IPS-18a (cell line): ENCODE measurements around the gene LGSN.
"Not testable (repeated sequence)": the region's sequence is repeated elsewhere in the genome, so short reads cannot be mapped to it uniquely, and the experiment has no call there.

Experiments
- H3K27ac ChIP-seq: one replicate; pipeline ENCODE4 v1.5.1; 2013; ENCODE audit warnings: low read length
- H3K27me3 ChIP-seq: one replicate; pipeline ENCODE4 v1.6.1; 2013; ENCODE audit warnings: mild to moderate bottlenecking, low read length; ENCODE audit not compliant: control insufficient read depth, insufficient read depth
- H3K36me3 ChIP-seq: one replicate; pipeline ENCODE4 v1.6.1; 2013; ENCODE audit warnings: low read depth, low read length; ENCODE audit not compliant: control insufficient read depth
- H3K4me1 ChIP-seq: one replicate; pipeline ENCODE4 v1.6.1; 2013; ENCODE audit warnings: low read depth, low read length; ENCODE audit not compliant: control insufficient read depth
- H3K4me3 ChIP-seq: one replicate; pipeline ENCODE4 v1.5.1; 2013; ENCODE audit warnings: low read length
- H3K9ac ChIP-seq: one replicate; pipeline ENCODE4 v1.6.1; 2013; ENCODE audit warnings: mild to moderate bottlenecking, low read length, moderate library complexity
- H3K9me3 ChIP-seq: one replicate; pipeline ENCODE4 v1.6.1; 2013; ENCODE audit warnings: low read depth, low read length; ENCODE audit not compliant: control insufficient read depth

Gene LGSN

GRCh38 chr6:63319939-63320338, at the start of gene LGSN:
Gene LGSN, minus strand, starts transcription at chr6:63319983. Its CDS starts 40 bp downstream, at chr6:63319943.
- no peak within 1 kb of the TSS for H3K4me3 ChIP-seq
- no peaks in the 10 kb centered on the region for H3K9me3 ChIP-seq
- H3K27me3 ChIP-seq = no peaks in the 10 kb centered on the region
- no peak within 1 kb of the TSS for H3K9ac ChIP-seq
- no peak within 1 kb of the TSS for H3K27ac ChIP-seq
- peaks cover 5% of the 10 kb centered on the region for H3K4me1 ChIP-seq
- H3K36me3 ChIP-seq = no peaks in the 10 kb centered on the region

- Histone ChIP-seq H3K4me1 (no peaks in the 10 kb centered on the region), H3K9me3 (no peaks in the 10 kb centered on the region), H3K9ac (no peak overlapping the region), H3K27me3 (no peaks in the 10 kb centered on the region), H3K36me3 (no peaks in the 10 kb centered on the region), H3K27ac (no peak overlapping the region), H3K4me3 (no peak overlapping the region)
Measured at GRCh38 chr6:63368347-63368746, 48.6 kb upstream of the LGSN start.

GRCh38 chr6:63362500-63363120, 42.8 kb upstream of the LGSN start:
- H3K36me3 ChIP-seq, H3K9ac ChIP-seq, H3K27ac ChIP-seq, H3K4me3 ChIP-seq, H3K27me3 ChIP-seq, H3K4me1 ChIP-seq: not testable (repeated sequence)
- peaks cover 10% of the 10 kb centered on the region for H3K9me3 ChIP-seq

GRCh38 chr6:63357384-63357783, 37.6 kb upstream of the LGSN start:
- H3K9ac ChIP-seq, H3K4me3 ChIP-seq, H3K4me1 ChIP-seq, H3K27me3 ChIP-seq, H3K36me3 ChIP-seq, H3K27ac ChIP-seq: not testable (repeated sequence)
- H3K9me3 ChIP-seq = peaks cover 10% of the 10 kb centered on the region

- no peaks in the 10 kb centered on the region for H3K4me1 ChIP-seq
- no peak overlapping the region for H3K27ac ChIP-seq
- H3K9me3 ChIP-seq = no peaks in the 10 kb centered on the region
- H3K9ac ChIP-seq = no peak overlapping the region
- H3K4me3 ChIP-seq = no peak overlapping the region
- no peaks in the 10 kb centered on the region for H3K36me3 ChIP-seq
- no peaks in the 10 kb centered on the region for H3K27me3 ChIP-seq
Measured at GRCh38 chr6:63355632-63356031, 35.8 kb upstream of the LGSN start.

GRCh38 chr6:63353286-63353630, 33.5 kb upstream of the LGSN start:
- no peak overlapping the region for H3K27ac ChIP-seq
- H3K4me3 ChIP-seq = no peak overlapping the region
- H3K4me1 ChIP-seq = no peaks in the 10 kb centered on the region
- no peaks in the 10 kb centered on the region for H3K9me3 ChIP-seq
- no peaks in the 10 kb centered on the region for H3K36me3 ChIP-seq
- no peaks in the 10 kb centered on the region for H3K27me3 ChIP-seq
- no peak overlapping the region for H3K9ac ChIP-seq

GRCh38 chr6:63352544-63353285, 32.9 kb upstream of the LGSN start:
- Histone ChIP-seq H3K27me3 (no peaks in the 10 kb centered on the region), H3K9me3 (no peaks in the 10 kb centered on the region), H3K36me3 (no peaks in the 10 kb centered on the region), H3K4me3 (no peak overlapping the region), H3K27ac (no peak overlapping the region), H3K9ac (no peak overlapping the region), H3K4me1 (no peaks in the 10 kb centered on the region)

- H3K9ac ChIP-seq = no peak overlapping the region
- H3K27ac ChIP-seq = no peak overlapping the region
- H3K36me3 ChIP-seq = no peaks in the 10 kb centered on the region
- no peaks in the 10 kb centered on the region for H3K9me3 ChIP-seq
- no peaks in the 10 kb centered on the region for H3K27me3 ChIP-seq
- no peaks in the 10 kb centered on the region for H3K4me1 ChIP-seq
- H3K4me3 ChIP-seq = no peak overlapping the region
Measured at GRCh38 chr6:63352069-63352543, 32.3 kb upstream of the LGSN start.

GRCh38 chr6:63349401-63349800, 29.6 kb upstream of the LGSN start:
- Histone ChIP-seq H3K4me1 (no peaks in the 10 kb centered on the region), H3K36me3 (no peaks in the 10 kb centered on the region), H3K4me3 (no peak overlapping the region), H3K27me3 (no peaks in the 10 kb centered on the region), H3K9ac (no peak overlapping the region), H3K9me3 (no peaks in the 10 kb centered on the region), H3K27ac (no peak overlapping the region)

- no peaks in the 10 kb centered on the region for H3K27me3 ChIP-seq
- no peak overlapping the region for H3K4me3 ChIP-seq
- H3K36me3 ChIP-seq = no peaks in the 10 kb centered on the region
- no peak overlapping the region for H3K9ac ChIP-seq
- no peak overlapping the region for H3K27ac ChIP-seq
- no peaks in the 10 kb centered on the region for H3K9me3 ChIP-seq
- no peaks in the 10 kb centered on the region for H3K4me1 ChIP-seq
Measured at GRCh38 chr6:63348836-63349235, 29.1 kb upstream of the LGSN start.

GRCh38 chr6:63347599-63347998, 27.8 kb upstream of the LGSN start:
- no peak overlapping the region for H3K9ac ChIP-seq
- no peaks in the 10 kb centered on the region for H3K9me3 ChIP-seq
- H3K27ac ChIP-seq = no peak overlapping the region
- no peak overlapping the region for H3K4me3 ChIP-seq
- H3K27me3 ChIP-seq = no peaks in the 10 kb centered on the region
- H3K4me1 ChIP-seq = no peaks in the 10 kb centered on the region
- no peaks in the 10 kb centered on the region for H3K36me3 ChIP-seq

- no peak overlapping the region for H3K4me3 ChIP-seq
- no peaks in the 10 kb centered on the region for H3K36me3 ChIP-seq
- no peaks in the 10 kb centered on the region for H3K4me1 ChIP-seq
- H3K9ac ChIP-seq = no peak overlapping the region
- no peaks in the 10 kb centered on the region for H3K27me3 ChIP-seq
- no peak overlapping the region for H3K27ac ChIP-seq
- no peaks in the 10 kb centered on the region for H3K9me3 ChIP-seq
Measured at GRCh38 chr6:63346217-63346835, 26.5 kb upstream of the LGSN start.
